ENCODE results near the gene UBE2E1. TPM values are rescaled to one million over a fixed set of nuclear protein-coding genes. Genes with fewer than 3 reads are reported as not detected.
A peak's percentile ranks its signal among the peaks of the same experiment; 100 is the strongest.

The UBE2E1 gene
- total and polyA plus RNA-seq, 2 of the 4 experiments (the other 2 are of a cell fraction) = 54.1 to 91.6 TPM

DNA sequence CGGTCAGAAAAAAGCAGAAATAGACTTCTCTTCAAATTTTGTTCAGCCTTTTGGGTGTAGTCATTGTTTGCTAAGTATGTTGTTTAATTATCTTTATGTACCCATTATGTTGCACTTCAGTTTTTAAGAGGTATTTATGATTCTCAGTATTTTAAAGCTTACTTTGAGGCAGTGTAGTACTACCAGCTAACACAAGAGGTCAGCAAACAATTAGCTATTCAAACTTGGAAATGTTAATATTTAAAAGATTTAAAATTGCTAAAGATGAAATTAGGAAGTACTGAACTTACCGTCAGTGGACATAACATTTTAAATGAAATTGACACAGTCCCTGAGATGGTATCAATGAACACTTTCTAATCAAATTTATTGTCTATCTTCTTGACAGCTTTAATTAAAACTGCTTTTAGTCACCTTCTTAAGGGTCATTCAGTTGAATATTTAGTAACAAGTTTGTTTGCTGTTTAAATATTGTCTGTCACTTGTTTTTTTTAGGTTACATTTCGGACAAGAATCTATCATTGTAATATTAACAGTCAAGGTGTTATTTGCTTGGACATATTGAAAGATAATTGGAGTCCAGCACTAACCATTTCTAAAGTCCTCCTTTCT is 83.0 kb downstream of the UBE2E1 start:
- Histone ChIP-seq H3K79me1 (ENCODE audit: low read depth in 1 of 2, low read length in 2 of 2) (peaks cover 23 to 28% of the 10 kb centered on the region in 2 experiments), H3K36me3 (ENCODE audit: control insufficient read depth, insufficient read depth, low read length) (peaks cover 6% of the 10 kb centered on the region; the same call in 1 of the 2 replicates), H3K56ac (ENCODE audit: extremely low read depth, insufficient read depth, low read length) (no peak overlapping the region), H3K4me3 (ENCODE audit: insufficient read depth, low read depth, low read length) (no peak overlapping the region), H2AK9ac (replicated peaks; ENCODE audit: low read depth, low read length, poor library complexity) (no peak overlapping the region), H2BK20ac (ENCODE audit: low read depth, low read length) (no peak overlapping the region), H3K14ac (replicated peaks; ENCODE audit: low read depth, low read length) (no peak overlapping the region), H4K8ac (ENCODE audit: low read depth in 2 of 2, low read length in 2 of 2) (no peak overlapping the region), H3K4me2 (ENCODE audit: low read depth, low read length) (no peak overlapping the region), H2AFZ (replicated peaks; ENCODE audit: low read length, poor library complexity) (no peak overlapping the region), H4K20me1 (ENCODE audit: insufficient read depth, low read length) (peaks cover 6% of the 10 kb centered on the region; the same call in 1 of the 2 replicates), H2BK120ac (ENCODE audit: low read depth, low read length) (no peak overlapping the region), H3K18ac (ENCODE audit: low read depth, low read length) (no peak overlapping the region), H3K27ac (ENCODE audit: insufficient read depth, low read length) (no peak overlapping the region), H2BK5ac (ENCODE audit: low read depth, low read length, poor library complexity, severe bottlenecking) (no peak overlapping the region), H3K9ac (ENCODE audit: low read depth, low read length) (no peak overlapping the region), H3K9me1 (ENCODE audit: insufficient read depth, low read length) (peaks cover 3% of the 10 kb centered on the region; the same call in 1 of the 2 replicates), H3K23ac (ENCODE audit: low read depth, low read length) (no peak overlapping the region), H3K27me3 (ENCODE audit: control insufficient read depth, insufficient read depth, low read length) (no peaks in the 10 kb centered on the region), H4K91ac (ENCODE audit: insufficient read depth, low read depth, low read length) (no peak overlapping the region), H4K5ac (ENCODE audit: low read depth, low read length) (no peak overlapping the region), H3K4me1 (ENCODE audit: control insufficient read depth, insufficient read depth, low read length) (no peaks in the 10 kb centered on the region), H3K4ac (ENCODE audit: low read depth, low read length) (no peak overlapping the region), H2BK15ac (ENCODE audit: low read depth, low read length) (no peak overlapping the region), H3K9me3 (ENCODE audit: control insufficient read depth, insufficient read depth, low read length) (no peaks in the 10 kb centered on the region), H2AK5ac (ENCODE audit: low read depth, low read length) (no peak overlapping the region)
- intact Hi-C loops (cut with micrococcal nuclease) (loop anchor here (1.0 to 2.0 kb wide), 2 partner anchors 108 to 350 kb away; no protein-coding TSS in a partner anchor), in situ Hi-C loops (cut with MboI; ENCODE audit: low sequenced_read_pairs) (loop anchor here (25.0 kb wide), 2 partner anchors 349 to 799 kb away; no protein-coding TSS in a partner anchor), dilution Hi-C loops (cut with HindIII; ENCODE audit: low sequenced_read_pairs, unreplicated experiment) (no loop called here)
- peak; percentile 64 for DNase-seq
- CTCF ChIA-PET = interaction anchor here (1.1 to 1.3 kb wide), 5 partner anchors 9 to 793 kb away, joined by 3 to 9 read pairs (median 5); partner anchors contain the start of genes NKIRAS1 and RPL15
- POLR2A ChIA-PET (ENCODE audit: unreplicated experiment) = no interaction called here
- no CpG with 5 or more reads among the region's 3 CpGs for WGBS, 2 experiments (ENCODE audit: extremely low coverage in 2 of 2, insufficient read length in 1 of 2)
- BruUV-seq (replicated peaks) = no TSS peak
- ATAC-seq (ENCODE audit: low read depth) = peak; percentile 74
- TF ChIP-seq CHD1 (IDR thresholded peaks at IDR 0.05; ENCODE audit: low read depth, low read length) = no peak
- no peak for TF ChIP-seq USF2 (IDR thresholded peaks at IDR 0.05; ENCODE audit: low read depth, low read length)
- TF ChIP-seq SMC3 (IDR thresholded peaks at IDR 0.05; ENCODE audit: low read depth, low read length) = peak; percentile 70
- peak; percentile 83 for TF ChIP-seq RAD21 (IDR thresholded peaks at IDR 0.05; ENCODE audit: low read length)
- TF ChIP-seq RFX5 (IDR thresholded peaks at IDR 0.05; ENCODE audit: low read depth, low read length) = no peak
- TF ChIP-seq, protein P1, sequence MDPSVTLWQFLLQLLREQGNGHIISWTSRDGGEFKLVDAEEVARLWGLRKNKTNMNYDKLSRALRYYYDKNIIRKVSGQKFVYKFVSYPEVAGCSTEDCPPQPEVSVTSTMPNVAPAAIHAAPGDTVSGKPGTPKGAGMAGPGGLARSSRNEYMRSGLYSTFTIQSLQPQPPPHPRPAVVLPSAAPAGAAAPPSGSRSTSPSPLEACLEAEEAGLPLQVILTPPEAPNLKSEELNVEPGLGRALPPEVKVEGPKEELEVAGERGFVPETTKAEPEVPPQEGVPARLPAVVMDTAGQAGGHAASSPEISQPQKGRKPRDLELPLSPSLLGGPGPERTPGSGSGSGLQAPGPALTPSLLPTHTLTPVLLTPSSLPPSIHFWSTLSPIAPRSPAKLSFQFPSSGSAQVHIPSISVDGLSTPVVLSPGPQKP (IDR thresholded peaks at IDR 0.05; ENCODE audit: borderline replicate concordance, low read depth, low read length) = no peak
- TF ChIP-seq, protein P2, sequence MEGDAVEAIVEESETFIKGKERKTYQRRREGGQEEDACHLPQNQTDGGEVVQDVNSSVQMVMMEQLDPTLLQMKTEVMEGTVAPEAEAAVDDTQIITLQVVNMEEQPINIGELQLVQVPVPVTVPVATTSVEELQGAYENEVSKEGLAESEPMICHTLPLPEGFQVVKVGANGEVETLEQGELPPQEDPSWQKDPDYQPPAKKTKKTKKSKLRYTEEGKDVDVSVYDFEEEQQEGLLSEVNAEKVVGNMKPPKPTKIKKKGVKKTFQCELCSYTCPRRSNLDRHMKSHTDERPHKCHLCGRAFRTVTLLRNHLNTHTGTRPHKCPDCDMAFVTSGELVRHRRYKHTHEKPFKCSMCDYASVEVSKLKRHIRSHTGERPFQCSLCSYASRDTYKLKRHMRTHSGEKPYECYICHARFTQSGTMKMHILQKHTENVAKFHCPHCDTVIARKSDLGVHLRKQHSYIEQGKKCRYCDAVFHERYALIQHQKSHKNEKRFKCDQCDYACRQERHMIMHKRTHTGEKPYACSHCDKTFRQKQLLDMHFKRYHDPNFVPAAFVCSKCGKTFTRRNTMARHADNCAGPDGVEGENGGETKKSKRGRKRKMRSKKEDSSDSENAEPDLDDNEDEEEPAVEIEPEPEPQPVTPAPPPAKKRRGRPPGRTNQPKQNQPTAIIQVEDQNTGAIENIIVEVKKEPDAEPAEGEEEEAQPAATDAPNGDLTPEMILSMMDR (conservative IDR thresholded peaks at IDR 0.05; ENCODE audit: low read depth, low read length) = peak; percentile 77
- TF ChIP-seq CEBPB (IDR thresholded peaks at IDR 0.05; ENCODE audit: low read depth, low read length) = no peak
- no peak for TF ChIP-seq MAZ (IDR thresholded peaks at IDR 0.05; ENCODE audit: borderline replicate concordance, low read depth, low read length)
- no peak for TF ChIP-seq POLR2A (IDR thresholded peaks at IDR 0.05; ENCODE audit: low read depth, low read length)
- no peak for TF ChIP-seq MAFK (IDR thresholded peaks at IDR 0.05; ENCODE audit: low read depth, low read length)
- TF ChIP-seq RCOR1 (IDR thresholded peaks at IDR 0.05; ENCODE audit: insufficient replicate concordance, low read length) = no peak
- TF ChIP-seq FOS (IDR thresholded peaks at IDR 0.05; ENCODE audit: low read depth, low read length) = no peak
- no peak for TF ChIP-seq BHLHE40 (IDR thresholded peaks at IDR 0.05; ENCODE audit: low read depth, low read length)
- no peak for TF ChIP-seq MXI1 (IDR thresholded peaks at IDR 0.05; ENCODE audit: borderline replicate concordance, low read depth, low read length)
